Left renal pelvis (tissue), 4 donors: ENCODE data around the gene NWD2. TPM values are rescaled to one million over a fixed set of nuclear protein-coding genes. Genes with fewer than 3 reads are reported as not detected.
A peak's percentile ranks its signal among the peaks of the same experiment; 100 is the strongest.
"Not testable (repeated sequence)": the region's sequence is repeated elsewhere in the genome, so short reads cannot be mapped to it uniquely, and the experiment has no call there.

Experiments used
- DNase-seq, 4 donors: peaks; one replicate each; pipeline ENCODE4 v3.0.0-alpha.2; 2013; ENCODE audit warnings: low read depth in 4 of 4, low spot score in 3 of 4
- polyA plus RNA-seq, 4 donors: library from polyadenylated mRNA; unstranded; fragments of 120-200 nt; gene quantifications; one replicate each; pipeline ENCODE4 v1.2.1, GENCODE V29; 2013; ENCODE audit not compliant: insufficient read length in 4 of 4

Gene NWD2
- polyA plus RNA-seq, 4 donors, result 0.01 to 0.27 (median 0.10) TPM

GRCh38 chr4:37392521-37393255 is 148.1 kb downstream of the NWD2 start:
- peak in 1 of 4 donors; percentile 14 for DNase-seq

- DNase-seq, result no peak
Observed at GRCh38 chr4:37393321-37393720, 148.8 kb downstream of the NWD2 start.

DNA sequence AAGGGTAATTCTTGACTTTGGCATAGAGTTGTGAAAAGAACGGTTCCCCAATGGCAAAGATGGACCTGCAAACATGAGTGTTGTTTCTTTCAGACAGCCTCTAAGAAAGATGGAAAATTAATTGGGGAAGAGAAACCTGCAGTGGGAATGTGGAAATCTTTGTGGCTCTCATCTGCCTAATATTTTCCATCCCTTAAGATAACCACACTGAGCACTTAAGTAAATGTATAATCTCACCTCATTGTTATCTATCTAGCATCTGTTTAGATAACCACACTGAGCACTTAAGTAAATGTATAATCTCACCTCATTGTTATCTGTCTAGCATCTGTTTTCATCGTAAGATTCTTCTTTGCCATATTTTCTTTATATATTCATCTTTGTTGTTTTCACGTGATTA is 149.3 kb downstream of the NWD2 start:
- no peak for DNase-seq

DNA sequence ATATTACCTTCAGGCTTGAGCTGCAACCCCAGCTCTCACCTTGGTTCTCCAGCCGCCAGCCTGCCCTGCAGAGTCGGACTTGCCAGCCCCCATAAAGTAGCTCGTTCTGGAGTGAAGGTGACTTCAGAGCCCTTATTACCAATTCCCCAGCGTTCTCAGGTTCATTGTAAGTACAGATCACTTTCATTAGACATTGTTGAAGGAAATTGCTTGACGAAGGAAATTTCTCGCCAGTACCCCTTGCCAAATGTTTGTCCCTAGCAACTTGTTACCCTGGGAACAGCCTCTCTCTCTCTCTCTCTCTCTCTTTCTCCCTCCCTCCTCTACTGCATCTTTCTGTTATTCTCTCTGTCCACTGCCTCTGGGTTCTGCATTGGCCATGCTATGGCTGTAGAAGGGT is 153.0 kb downstream of the NWD2 start:
- DNase-seq, result no peak

DNA sequence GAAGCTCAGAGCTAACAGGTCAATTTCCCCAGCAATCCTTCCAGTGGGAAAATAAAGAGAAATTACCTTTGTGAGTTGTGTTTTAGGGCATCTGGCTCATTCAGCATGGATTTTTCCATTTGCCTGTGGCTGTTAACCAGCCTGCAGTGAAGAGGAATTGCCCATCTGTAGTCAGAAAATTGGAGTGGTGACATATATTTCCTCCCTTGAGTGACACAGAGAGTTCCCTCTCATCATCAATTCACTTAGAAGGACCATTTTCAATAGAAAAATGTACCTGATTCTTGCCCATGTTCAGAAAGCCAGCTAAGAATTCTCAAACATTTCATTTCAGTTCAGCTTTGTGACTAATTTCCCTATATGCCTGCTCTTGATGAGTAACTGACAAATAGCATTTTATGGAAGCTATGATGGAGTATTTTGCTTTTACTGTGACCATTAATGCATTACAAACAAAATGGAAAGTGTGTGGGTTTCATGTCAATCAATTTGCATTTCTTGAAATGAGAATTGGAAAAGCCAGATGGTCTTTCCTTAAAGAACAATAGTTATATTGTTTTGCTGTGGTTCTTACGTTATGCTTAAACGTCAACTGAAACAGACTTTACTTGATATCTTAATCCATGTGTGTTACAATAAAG is 155.8 kb downstream of the NWD2 start:
- DNase-seq, result no peak

GRCh38 chr4:37407938-37408826 is 163.6 kb downstream of the NWD2 start:
- DNase-seq, result not testable (repeated sequence)

DNA sequence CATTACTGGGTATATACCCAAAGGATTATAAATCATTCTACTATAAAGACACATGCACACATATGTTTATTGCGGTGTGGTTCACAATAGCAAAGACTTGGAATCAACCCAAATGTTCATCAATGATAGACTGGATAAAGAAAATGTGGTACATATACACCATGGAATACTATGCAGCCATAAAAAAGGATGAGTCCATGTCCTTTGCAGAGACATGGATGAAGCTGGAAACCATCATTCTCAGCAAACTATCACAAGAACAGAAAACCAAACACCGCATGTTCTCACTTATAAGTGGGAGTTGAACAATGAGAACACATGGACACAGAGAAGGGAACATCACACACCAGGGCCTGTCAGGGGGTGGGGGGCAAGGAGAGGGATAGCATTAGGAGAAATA is 169.1 kb downstream of the NWD2 start:
- DNase-seq, result not testable (repeated sequence)

DNA sequence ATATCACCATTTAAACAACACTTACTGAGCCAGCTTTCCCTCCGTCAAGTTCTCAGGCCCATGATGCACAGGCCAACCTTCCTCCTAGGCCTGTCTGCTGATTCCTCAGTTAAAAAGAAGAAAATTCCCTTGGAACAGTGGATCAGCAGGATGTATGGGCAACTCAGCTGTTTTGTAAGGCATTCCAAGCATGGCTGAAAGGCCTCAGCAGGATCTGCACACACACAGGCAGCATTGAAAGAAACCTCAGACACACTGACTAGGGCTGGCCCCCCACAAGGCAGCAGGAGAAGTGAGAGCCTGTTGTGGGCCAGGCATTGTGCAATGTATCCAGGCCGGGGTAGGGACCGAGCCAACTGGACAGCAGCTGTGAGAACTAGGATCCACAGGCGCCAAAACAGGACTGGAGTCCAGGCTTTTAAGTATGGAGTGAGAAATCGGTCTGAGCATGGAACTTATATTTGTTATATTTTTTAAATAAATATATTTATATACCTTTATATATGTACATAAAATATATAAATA is 171.4 kb downstream of the NWD2 start:
- DNase-seq, result no peak

- DNase-seq, result no peak
Observed at GRCh38 chr4:37421614-37422013, 177.1 kb downstream of the NWD2 start.

GRCh38 chr4:37422102-37422501 is 177.6 kb downstream of the NWD2 start:
- no peak for DNase-seq

- no peak for DNase-seq
Observed at GRCh38 chr4:37422638-37423037, 178.1 kb downstream of the NWD2 start.

- no peak for DNase-seq
Observed at GRCh38 chr4:37423310-37423709, 178.8 kb downstream of the NWD2 start.

DNA sequence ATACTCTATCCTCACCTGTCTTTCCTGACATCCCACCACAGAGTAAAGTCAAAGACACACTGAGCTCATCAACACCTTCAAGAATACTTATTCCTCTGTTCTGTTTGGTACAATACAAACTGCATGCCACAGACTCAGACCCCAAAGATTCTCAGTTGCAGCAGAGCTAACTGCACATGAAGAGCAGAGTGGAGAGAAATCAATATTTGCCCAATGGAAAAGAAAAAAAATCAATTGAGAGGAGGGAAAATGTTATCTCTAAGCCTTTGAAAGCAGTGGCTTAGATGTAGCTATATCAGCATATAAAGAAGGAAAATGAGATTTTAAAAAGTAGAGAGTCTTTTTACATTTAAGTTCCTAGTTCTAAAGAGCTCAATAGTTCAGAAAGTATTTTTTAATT is 180.2 kb downstream of the NWD2 start:
- DNase-seq, result no peak

GRCh38 chr4:37425857-37426256 is 181.3 kb downstream of the NWD2 start:
- DNase-seq, result no peak

DNA sequence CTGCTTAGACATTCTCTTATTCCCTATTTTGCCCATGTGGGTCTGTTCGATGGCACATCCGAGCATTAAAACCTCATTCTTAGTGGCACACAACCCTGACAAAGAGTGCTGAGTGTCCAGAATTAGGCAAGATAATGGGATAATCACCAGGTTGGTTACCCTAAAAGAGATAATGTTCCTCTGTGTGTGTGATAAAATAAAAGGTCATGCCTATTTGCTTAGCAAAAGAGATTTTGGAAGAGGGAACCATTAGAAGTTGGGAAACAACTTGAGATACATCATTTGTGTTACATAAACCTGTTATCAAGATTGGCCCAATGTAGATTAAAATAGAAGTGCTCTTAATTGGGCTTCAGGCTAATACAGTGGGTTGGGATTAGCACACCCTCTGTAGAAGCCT is 182.7 kb downstream of the NWD2 start:
- DNase-seq, result no peak

DNA sequence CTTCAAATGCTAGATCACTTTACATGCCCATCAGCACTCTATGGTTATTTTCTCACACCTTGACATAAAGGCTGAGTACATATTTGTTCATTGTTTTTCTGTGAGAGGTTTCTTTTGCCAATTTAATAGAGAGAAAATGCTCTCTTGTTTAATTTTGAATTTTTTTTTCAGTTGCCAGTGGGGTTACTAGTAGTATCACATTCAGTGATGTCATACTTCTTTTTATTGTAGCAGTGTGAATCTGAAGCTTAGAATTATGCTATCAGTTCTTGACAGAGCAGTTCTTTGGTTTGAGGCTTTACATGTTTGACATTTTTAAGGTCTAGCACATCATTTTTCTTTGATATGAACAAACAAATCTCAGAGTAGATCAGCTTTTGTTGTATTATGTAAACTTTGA is 185.4 kb downstream of the NWD2 start:
- no peak for DNase-seq

GRCh38 chr4:37430718-37431416 is 186.3 kb downstream of the NWD2 start:
- no peak for DNase-seq

GRCh38 chr4:37431417-37431743 is 186.8 kb downstream of the NWD2 start:
- DNase-seq, result no peak

GRCh38 chr4:37434469-37434868 is 189.9 kb downstream of the NWD2 start:
- DNase-seq, result no peak

- no peak for DNase-seq
Observed at GRCh38 chr4:37436546-37436945, 192.0 kb downstream of the NWD2 start.

DNA sequence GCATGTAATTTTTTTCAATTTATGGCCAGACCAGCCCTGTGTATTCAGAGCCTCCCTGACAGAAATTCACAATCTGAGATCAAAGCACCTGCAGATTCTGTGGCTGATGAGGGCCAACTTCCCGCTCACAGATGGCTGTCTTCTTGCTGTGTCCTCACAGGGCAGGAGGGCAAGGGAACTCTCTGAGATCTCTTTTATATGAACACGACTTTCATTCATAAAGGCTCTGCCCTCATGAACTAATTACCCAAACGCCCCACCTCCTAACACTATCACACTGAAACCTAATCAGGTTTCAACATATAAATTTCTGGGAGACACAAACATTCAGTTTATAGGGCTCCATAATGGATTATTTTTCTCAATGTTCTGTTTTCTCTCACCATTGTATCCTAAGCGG is 192.6 kb downstream of the NWD2 start:
- no peak for DNase-seq
